Body of pancreas (tissue), 4 donors: Measurements from ENCODE around the gene RNF2. TPM values are rescaled to one million over a fixed set of nuclear protein-coding genes. Genes with fewer than 3 reads are reported as not detected.

ENCODE experiments used
- ATAC-seq: fragments of 150-250 bp; one replicate; pipeline ENCODE4 v1.9.1; 2016
- DNase-seq, 4 donors: peaks; one replicate each; pipeline ENCODE4 v3.0.0-alpha.2; 2019
- H3K27ac ChIP-seq, 4 donors: fragments of 200-600 bp; sonication (generic); 1 replicate in 3 of 4; 2 replicates in 1 of 4; pipeline versions ENCODE4 v1.5.1 to v1.6.1; 2016 to 2019; ENCODE audit warnings: mild to moderate bottlenecking in 1 of 4, mixed read lengths in 1 of 4, moderate library complexity in 1 of 4
- H3K27me3 ChIP-seq, 2 donors: fragments of 200-600 bp; sonication (generic); one replicate each; pipeline ENCODE4 v1.6.0; 2016; ENCODE audit warnings: mild to moderate bottlenecking in 1 of 2
- H3K36me3 ChIP-seq, 2 donors: fragments of 200-600 bp; sonication (generic); replicated peaks in 1 of 2; 2 replicates each; pipeline ENCODE4 v1.5.1; 2016; ENCODE audit warnings: low read depth in 2 of 2; ENCODE audit not compliant: insufficient read depth in 1 of 2
- H3K4me1 ChIP-seq: fragments of 200-600 bp; sonication (generic); one replicate; pipeline ENCODE4 v1.6.0; 2016
- H3K4me3 ChIP-seq, 2 donors: fragments of 200-600 bp; sonication (generic); 1 replicate in 1 of 2; 2 replicates in 1 of 2; pipeline ENCODE4 v1.5.1; 2016 to 2019
- H3K9me3 ChIP-seq, 3 donors: fragments of 200-600 bp; sonication (generic); 1 replicate in 2 of 3; 2 replicates in 1 of 3; pipeline ENCODE4 v1.5.1; 2016
- POLR2A ChIP-seq, 3 donors: fragments of 450-650 bp; IDR thresholded peaks; one replicate each; pipeline ENCODE4 v1.6.1; 2016; ENCODE audit warnings: antibody characterized with exemption in 3 of 3, mild to moderate bottlenecking in 2 of 3
- WGBS, 2 donors: methylation state at CpG; one replicate each; pipeline ENCODE4 v1.1.5; 2017; 5-methylcytosine and 5-hydroxymethylcytosine counted together
- intact Hi-C: fragments of 100-400 bp; cut with DNase I; formaldehyde crosslinking; loops from one replicate; pipeline ENCODE4 v1.15.1; 2023
- small RNA-seq: library from RNA; depleted of rRNA; stranded (forward); fragments of <200 nt; gene quantifications from one replicate; pipeline ENCODE3, GENCODE V24; 2016
- total RNA-seq, 2 donors: library from RNA; depleted of rRNA; stranded (reverse); fragments of >200 nt; gene quantifications; one replicate each; pipeline ENCODE4 v1.1.0, GENCODE V29; 2016
- TF ChIP-seq, protein P1 (sequence below), 7 experiments: fragments of 450-650 bp in 4 of 7; fragments of 200-600 bp in 3 of 7; sonication (generic) in 3 of 7; IDR thresholded peaks; one replicate each; pipeline ENCODE4 v1.5.1; 2016 to 2019; ENCODE audit warnings: antibody characterized with exemption in 7 of 7

RNF2 gene
- total RNA-seq, 2 donors from 2014 or later: 9.9 TPM

DNA sequence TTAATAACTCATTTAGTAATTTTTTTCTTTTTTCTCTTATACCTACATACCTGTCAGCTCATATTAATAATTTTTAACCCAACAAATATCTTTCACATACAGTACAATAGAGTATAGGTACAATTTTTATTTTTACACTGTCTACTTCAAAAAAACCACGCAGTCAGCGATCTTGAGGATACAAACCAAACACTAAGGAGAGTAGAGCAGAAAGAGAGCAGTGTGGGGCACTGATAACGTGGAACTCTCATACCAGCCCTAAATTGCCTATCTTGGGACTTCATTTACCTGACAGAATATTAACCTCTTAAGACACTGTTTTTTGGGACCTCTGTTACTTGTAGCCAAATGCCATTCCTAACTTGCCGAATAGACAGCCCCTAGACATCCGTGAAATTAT is 105.9 kb downstream of the RNF2 start:
- peaks cover 0 to 5% of the 10 kb centered on the region in 2 donors for H3K36me3 ChIP-seq
- TF ChIP-seq POLR2A (IDR thresholded peaks at IDR 0.05): no peak
- TF ChIP-seq, protein P1, sequence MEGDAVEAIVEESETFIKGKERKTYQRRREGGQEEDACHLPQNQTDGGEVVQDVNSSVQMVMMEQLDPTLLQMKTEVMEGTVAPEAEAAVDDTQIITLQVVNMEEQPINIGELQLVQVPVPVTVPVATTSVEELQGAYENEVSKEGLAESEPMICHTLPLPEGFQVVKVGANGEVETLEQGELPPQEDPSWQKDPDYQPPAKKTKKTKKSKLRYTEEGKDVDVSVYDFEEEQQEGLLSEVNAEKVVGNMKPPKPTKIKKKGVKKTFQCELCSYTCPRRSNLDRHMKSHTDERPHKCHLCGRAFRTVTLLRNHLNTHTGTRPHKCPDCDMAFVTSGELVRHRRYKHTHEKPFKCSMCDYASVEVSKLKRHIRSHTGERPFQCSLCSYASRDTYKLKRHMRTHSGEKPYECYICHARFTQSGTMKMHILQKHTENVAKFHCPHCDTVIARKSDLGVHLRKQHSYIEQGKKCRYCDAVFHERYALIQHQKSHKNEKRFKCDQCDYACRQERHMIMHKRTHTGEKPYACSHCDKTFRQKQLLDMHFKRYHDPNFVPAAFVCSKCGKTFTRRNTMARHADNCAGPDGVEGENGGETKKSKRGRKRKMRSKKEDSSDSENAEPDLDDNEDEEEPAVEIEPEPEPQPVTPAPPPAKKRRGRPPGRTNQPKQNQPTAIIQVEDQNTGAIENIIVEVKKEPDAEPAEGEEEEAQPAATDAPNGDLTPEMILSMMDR (IDR thresholded peaks at IDR 0.05): no peak
- H3K27me3 ChIP-seq: no peaks in the 10 kb centered on the region
- ATAC-seq (no peak), DNase-seq (no peak)
- 92 to 97% methylated on average over 5 of the region's 5 CpGs for WGBS, 2 donors
- peaks cover 21% of the 10 kb centered on the region for H3K4me1 ChIP-seq
- H3K27ac ChIP-seq: no peak overlapping the region
- no peak overlapping the region for H3K4me3 ChIP-seq
- intact Hi-C loops: no loop called here
- no peaks in the 10 kb centered on the region for H3K9me3 ChIP-seq

Small RNA genes lying within 50 kb of the gene (small RNA-seq; reads per million reads assigned to genes)
- gene RNA5SP72: not detected

Other genes starting within 250 kb of the RNF2 start
- gene NIBAN1, start 71.0 kb upstream of the RNF2 start, total RNA-seq: 10 to 100 TPM; 51.1 to 59.7 TPM
- gene TRMT1L, start 111.4 kb downstream of the RNF2 start, total RNA-seq: 10 to 100 TPM; 10.5 to 10.9 TPM
- gene SWT1, start 111.6 kb downstream of the RNF2 start, total RNA-seq: 10 to 100 TPM in 1 of 2 donors, 1 to 10 TPM in 1; 7.6 to 13.0 TPM